NCI-H1417 (cell line): ENCODE results near the gene SIRT1.
"Not testable (repeated sequence)": the region's sequence is repeated elsewhere in the genome, so short reads cannot be mapped to it uniquely, and the experiment has no call there.

Experiments
- DNase-seq, 3 experiments: peaks; one replicate each; lab custom pipeline; 2025; lab: John Stamatoyannopoulos, UW

SIRT1 gene

GRCh38 chr10:67884313-67884841 lies at the start of gene SIRT1:
SIRT1 (plus strand) TSS chr10:67884656; CDS start chr10:67884722, 66 bp downstream.
- DNase-seq, result peak; percentile 86 to 94 (median 91)

DNA sequence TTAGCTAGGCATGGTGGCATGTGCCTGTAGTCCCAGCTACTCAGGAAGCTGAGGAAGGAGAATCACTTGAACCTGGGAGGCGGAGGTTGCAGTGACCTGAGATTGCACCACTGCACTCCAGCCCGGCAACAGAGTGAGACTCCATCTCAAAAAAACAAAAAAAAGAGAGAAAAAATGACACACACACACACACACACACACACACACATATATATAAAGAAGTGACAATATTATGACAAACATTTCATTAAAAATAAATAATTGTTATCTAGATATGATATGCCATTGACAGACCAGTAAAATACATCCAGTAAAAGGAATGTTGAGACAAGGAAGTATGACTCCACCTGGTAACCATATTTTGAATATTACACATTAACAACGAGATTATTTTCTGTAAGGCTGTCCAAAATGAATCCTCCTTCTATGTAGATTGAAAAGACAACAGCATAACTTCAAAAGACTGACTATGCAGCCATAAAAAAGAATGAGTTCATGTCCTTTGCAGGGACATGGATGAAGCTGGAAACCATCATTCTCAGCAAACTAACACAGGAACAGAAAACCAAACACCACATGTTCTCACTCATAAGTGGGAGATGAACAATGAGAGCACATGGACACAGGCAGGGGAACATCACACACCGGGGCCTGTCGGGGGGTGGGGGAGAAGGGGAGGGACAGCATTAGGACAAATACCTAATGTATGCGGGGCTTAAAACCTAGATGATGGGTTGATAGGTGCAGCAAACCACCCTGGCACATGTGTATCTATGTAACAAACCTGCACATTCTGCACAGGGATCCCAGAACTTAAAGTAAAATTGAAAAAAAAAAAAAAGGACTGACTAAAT lies 48.7 kb upstream of the SIRT1 start:
- DNase-seq, result peak in 1 of 3 experiments; percentile 44

GRCh38 chr10:67836488-67836887 lies 48.0 kb upstream of the SIRT1 start:
- peak in 1 of 3 experiments; percentile 44 for DNase-seq

DNA sequence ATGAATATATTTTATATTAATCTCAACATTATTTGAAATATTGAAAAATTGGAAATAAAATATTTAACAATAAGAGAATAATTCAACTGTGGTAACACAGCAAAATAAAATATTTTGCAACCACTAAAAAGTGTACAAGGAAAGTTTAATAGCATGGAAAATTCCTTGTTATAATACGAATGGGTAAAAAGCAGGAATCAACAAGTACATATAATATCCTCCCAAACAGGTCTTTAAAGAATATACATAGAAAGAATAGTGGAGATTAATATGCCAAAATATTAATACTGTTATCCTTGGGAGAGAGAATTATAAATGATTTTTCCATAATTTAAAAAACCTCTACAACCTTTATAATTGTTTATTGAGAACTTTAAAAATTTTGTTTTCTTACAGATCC lies 47.5 kb upstream of the SIRT1 start:
- no peak for DNase-seq

- DNase-seq, result peak; percentile 25 to 78 (median 44)
Observed at GRCh38 chr10:67837541-67838314, 46.7 kb upstream of the SIRT1 start, which contains the start of gene DNAJC12. DNAJC12 (minus strand) TSS chr10:67838188; CDS start chr10:67838011, 177 bp downstream.

- DNase-seq, result not testable (repeated sequence)
Observed at GRCh38 chr10:67839511-67839910, 44.9 kb upstream of the SIRT1 start.

DNA sequence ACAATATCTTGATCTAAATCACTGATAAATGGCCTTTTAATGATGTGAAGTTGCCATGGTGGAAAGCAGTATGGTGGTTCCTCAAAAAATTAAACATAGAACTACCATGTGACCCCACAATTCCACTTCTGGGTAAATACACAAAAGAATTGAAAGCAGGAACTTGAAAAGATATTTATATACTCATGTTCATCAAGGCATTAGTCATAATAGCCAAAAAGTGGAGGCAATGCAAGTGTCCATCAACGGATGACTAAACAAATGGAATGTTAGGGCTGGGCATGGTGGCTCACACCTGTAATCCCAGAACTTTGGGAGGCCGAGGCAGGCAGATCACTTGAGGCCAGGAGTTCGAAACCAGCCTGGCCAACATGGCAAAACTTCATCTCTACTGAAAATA lies 44.5 kb upstream of the SIRT1 start:
- DNase-seq, result no peak

DNA sequence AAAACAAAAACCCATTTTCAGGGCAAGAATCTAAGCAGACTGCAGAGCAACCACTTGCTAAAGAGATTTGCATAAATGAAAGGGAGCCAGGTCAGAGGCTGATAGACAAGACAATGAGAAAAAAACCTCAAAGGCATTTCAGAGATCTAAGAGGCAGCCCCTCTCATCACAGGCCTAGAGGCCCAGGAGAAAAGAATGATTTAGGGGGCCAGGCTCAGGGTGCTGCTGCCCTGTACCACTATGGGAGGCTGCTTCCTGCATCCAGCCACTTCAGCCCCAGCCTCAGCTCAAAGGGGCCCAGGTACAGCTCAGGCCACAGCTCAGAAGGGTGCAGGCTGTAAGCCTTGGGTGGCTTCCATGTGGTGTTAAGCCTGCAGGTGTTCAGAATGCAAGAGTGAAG lies 42.7 kb upstream of the SIRT1 start:
- DNase-seq, result no peak

DNA sequence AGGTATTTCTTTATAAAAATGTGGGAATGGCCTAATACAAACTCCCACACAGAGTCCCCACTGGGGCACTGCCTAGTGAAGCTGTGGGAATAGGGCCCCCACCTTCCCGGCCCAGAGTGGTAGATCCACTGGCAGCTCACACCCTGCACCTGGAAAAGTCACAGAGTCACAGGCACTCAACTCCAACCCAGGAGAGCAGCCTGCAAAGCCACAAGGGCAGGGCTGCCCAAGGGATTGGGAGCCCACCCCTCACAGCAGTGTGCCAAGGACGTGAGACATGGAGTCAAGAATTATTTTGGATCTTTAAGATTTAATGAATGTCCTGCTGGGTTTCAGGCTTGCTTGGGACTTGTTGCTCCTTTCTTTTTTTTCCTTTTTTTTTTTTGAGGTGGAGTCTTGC lies 41.2 kb upstream of the SIRT1 start:
- no peak for DNase-seq

GRCh38 chr10:67849331-67850011 lies 35.0 kb upstream of the SIRT1 start:
- peak; percentile 81 to 92 (median 82) for DNase-seq

DNA sequence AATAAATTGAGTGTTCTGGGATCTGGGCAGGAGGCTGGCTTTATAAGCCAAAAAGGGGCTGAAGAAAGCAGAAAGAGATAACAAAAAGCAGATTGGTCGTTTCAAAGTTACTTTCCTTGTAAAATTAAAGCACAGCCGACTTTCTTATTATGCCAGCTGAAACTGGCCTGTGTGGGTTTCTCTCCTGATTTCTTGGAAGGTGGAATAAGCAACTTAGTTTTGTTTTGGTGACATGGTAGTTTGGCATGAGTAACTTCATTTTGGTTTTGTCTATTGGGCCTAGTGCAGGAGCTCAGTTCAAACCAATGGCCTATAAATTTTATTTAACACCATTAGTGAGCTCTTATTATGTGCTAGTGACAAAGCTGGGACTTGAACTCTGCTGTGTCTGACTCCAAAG lies 33.3 kb upstream of the SIRT1 start:
- DNase-seq, result no peak

DNA sequence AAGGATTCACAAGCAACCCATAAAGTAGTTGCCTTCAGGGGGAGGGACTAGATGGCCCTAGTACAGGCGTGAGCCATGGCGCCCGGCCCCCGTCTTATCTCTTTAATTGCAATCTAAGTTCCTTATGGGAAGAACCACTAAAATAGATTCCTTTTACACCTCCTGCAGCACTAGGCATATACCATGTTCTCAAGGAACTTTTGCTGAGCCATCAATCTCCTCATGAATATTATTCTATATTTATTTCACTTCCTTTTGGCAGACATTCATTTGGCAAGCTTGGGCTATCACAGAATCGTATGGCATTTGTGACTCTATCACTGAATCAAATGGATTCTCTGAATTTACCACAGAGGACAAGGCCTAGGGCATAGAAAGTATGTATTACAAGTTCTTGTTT lies 31.7 kb upstream of the SIRT1 start:
- no peak for DNase-seq

DNA sequence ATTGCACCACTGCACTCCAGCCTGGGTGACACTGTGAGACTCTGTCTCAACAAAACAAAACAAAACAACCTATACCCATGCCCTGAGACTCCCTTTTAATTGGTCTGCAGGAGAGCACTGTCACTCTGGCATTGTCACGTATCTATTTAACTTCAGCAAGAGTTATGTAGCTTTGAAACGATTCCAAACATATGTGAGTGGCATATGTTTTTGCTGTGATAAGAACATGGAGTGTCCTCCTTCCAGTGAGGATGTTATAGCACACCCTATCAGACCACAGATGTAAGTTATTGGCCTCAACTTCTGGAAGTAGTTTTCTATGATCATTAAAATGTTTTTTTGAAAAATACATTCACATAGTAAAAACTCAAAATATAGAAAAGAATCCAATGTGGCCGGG lies 30.9 kb upstream of the SIRT1 start:
- DNase-seq, result no peak

DNA sequence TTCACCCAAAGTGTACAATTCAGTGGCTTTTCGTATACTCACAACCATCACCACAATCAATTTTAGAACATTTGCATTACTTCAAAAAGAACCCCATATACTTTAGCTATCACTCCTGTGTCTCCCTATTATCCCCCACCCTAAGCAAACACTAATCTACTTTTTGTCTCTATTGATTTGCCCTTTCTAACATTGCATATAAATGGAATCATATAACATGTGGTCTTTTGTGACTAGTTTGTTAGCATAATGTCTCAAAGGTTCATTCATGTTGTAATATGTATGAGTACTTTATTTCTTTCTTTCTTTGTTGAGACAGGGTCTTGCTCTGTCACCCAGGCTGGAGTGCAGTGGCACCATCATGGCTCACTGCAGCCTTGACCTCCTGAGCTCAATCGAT lies 25.5 kb upstream of the SIRT1 start:
- DNase-seq, result no peak

- DNase-seq, result no peak
Observed at GRCh38 chr10:67861750-67862432, 22.6 kb upstream of the SIRT1 start.

DNA sequence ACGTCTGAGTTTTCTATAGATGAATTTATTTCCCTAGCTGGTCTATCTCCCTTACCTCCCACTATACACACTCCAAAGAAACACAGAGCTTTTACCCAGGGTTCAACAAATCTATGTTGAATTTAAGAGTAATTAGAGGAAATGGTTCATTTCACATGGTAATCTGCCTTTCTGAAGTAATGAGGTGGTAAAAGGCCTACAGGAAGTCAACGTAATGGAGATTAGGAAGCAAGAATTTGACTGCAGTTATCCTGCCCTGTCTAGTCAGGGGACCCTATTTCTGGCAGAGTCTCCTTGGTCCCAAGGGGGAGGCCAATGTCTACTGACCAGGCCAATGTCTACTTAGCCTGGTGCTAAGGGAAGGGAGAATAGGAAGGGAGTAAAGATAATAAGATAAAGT lies 21.4 kb upstream of the SIRT1 start:
- DNase-seq, result no peak

- no peak for DNase-seq
Observed at GRCh38 chr10:67864607-67865371, 19.7 kb upstream of the SIRT1 start.

- DNase-seq, result no peak
Observed at GRCh38 chr10:67868132-67868531, 16.3 kb upstream of the SIRT1 start.

- DNase-seq, result no peak
Observed at GRCh38 chr10:67869996-67870395, 14.5 kb upstream of the SIRT1 start.

DNA sequence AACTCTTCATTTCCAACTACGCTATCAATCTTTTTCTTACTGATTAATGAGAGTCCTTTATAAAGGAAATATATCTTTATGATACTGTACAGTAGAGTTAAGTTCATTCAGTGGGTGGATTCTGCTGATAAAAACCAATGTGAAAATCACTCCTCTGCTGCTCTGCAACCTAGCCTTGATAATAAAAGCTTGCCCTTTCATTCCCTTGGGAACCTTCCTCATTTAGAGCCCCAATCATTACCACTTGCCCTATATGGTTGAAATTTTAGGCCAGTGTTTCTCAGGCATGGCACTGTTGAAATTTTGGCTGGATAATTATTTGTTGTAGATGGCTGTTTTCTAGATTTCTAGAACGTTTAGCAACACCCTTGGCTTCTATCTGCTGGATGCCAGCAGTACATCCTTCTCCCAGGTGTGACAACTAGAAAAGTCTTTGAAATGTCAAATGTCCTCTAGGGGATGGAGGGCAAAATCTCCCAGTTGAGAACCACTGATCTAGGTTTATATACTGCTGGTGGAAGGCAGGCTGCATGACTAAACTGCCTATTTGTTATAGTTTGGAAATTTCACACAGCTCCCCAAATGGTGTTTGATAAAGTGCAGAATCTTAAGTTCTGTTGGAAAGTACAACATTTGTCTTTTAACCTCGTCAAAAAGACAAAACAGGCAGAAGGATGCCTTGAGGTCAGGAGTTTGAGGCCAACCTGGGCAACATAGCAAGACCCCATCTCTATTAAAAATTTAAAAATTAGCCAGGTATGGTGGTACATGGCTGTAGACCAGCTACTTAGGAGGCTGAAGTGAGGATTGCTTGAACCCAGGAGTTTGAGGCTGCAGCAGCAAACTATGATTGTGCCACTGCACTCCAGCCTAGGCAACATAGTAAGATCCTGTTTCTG lies 8.9 kb upstream of the SIRT1 start:
- DNase-seq, result no peak
